Brain pericyte (primary cell): ENCODE results near the gene SLAMF9.
"Not testable (repeated sequence)": the region's sequence is repeated elsewhere in the genome, so short reads cannot be mapped to it uniquely, and the experiment has no call there.

Experiments used
- DNase-seq: peaks from one replicate; pipeline ENCODE4 v3.0.0-alpha.2; 2012; ENCODE audit warnings: low read depth, low spot score

The SLAMF9 gene

DNA sequence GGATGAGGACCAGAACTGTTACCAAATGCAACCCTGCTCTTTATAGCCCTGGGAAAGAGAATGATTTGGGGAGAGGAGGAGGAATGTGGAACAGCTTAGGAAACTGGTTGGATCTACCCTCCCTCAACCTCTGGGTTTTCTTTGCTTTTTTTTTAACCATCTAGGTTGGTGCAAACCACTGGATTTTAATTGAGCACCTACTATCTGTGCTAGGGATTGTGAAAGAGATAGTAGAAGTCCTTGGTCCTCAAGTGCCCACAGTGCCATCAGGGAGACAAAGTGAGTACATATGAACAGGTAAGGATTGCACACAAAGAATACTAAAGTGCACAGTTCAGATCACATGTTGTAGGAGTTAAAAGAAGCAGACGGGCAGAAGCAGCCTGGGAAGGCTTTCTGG, 33.4 kb downstream of the SLAMF9 start:
- DNase-seq: no peak

DNA sequence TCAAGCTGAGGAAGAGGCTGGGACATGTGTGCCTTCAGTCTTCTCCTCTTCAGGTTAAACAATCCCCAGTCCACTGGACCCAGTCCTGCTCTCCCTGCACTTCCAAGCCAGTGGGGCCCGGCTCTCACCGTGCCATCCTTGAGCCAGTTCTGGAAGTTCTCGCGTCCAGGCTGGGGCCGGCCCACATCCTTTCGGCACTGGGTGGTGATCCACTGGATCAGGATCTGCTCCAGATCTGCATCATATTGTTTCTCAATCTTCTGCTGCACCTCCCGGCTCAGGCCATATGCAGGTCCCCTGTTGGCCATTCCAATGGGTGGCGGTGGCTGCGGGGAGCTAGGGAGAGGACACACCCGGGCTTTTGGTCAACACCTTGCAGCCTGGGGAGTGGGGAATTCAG, 33.8 kb downstream of the SLAMF9 start:
- no peak for DNase-seq

DNA sequence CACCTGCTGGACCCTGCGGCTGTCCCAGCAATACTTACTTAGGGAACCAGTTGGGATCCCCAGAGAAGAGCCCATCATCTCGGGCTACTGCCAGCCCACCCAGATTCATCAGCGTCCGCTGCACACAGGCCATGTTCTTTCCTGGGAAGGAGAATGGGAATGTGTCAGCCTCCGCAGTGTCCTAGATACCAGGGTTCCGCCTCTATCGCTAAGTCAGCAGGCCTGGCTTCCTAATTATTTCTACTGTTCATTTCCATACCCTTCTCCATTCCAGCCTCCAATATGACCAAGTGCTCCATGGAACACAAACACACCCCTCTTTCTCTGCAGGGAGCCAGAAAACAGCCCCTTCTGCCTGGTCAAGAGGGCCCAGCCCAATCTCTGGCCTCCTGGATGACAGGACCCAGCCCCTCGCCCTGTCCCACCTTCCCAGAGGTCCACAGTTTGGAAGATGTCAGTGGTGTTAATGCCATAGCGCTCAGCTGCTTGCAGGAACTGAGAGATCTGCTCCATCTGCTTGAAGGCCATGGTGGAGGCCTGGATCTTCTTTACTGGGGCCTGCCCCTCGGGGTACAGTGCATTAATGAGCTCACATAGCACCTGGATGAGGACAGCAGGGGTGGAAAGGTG, 34.7 kb downstream of the SLAMF9 start:
- DNase-seq: no peak

DNA sequence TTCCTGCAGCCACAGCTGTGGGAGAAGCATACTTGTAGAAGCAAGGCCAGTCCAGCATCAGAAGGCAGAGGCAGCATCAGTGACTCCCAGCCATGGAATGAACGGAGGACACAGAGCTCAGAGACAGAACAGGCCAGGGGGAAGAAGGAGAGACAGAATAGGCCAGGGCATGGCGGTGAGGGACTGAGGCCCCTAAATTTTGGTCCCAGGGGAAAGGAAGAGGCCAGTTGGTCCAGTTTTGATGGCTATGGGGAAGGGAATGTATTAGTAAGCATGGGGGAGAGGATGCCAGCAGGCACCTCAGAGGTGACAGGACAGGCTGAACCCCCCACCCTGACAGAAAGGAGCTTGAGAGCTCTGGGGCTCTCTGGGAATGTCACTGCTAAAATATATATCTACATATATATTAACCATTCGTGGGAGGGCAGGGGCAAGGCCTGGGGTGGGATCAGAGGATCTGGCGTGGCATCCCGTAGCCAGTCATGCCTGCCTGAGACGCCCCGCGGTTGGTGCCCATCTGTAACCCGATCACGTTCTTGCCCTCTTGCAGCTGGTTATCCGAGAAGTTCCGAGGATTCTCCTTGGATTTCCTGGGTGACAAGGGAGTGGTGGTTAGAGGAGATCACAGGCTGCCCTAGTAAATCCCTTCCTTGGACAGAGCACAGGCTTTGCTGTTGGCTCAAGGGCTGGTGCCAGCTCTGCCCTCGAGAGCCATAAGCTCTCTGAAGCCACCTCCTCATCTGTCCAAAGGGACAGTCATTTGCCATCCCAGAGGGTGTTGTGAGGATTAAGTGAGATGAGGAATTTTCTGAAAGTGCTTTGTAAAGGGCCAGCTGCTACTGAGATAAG, 35.5 kb downstream of the SLAMF9 start:
- DNase-seq: no peak

DNA sequence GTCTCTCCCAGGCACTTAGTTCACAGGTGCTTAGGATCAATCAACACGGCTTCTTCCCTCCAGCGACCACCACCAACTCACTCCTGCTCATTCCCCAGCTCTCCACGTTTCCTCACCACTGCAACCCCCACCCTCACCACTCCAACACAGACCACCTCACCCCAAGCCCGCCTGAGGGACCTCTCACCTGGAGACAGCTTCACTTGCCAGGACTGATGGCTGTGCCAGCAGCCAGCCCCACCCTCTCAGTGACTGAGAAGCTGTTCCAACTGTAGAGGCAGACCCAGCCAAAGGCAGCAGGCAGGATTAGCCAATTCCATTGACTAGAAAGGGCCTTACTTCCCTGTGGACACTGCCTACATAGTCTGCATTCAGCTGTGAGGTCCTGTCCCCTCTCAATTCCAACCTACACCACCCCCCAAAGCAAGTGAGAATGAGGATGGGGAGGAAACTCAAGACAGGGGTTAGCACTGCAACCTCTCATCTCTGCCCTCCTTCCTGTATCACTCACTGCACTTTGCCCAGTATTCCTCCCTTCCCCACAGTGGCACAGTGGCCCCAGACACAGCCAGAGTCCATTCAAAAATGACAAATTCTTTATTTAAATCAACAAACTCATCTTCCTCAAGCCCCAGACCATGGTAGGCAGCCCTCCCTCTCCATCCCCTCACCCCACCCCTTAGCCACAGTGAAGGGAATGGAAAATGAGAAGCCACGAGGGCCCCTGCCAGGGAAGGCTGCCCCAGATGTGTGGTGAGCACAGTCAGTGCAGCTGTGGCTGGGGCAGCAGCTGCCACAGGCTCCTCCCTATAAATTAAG, 36.3 kb downstream of the SLAMF9 start:
- DNase-seq: no peak

DNA sequence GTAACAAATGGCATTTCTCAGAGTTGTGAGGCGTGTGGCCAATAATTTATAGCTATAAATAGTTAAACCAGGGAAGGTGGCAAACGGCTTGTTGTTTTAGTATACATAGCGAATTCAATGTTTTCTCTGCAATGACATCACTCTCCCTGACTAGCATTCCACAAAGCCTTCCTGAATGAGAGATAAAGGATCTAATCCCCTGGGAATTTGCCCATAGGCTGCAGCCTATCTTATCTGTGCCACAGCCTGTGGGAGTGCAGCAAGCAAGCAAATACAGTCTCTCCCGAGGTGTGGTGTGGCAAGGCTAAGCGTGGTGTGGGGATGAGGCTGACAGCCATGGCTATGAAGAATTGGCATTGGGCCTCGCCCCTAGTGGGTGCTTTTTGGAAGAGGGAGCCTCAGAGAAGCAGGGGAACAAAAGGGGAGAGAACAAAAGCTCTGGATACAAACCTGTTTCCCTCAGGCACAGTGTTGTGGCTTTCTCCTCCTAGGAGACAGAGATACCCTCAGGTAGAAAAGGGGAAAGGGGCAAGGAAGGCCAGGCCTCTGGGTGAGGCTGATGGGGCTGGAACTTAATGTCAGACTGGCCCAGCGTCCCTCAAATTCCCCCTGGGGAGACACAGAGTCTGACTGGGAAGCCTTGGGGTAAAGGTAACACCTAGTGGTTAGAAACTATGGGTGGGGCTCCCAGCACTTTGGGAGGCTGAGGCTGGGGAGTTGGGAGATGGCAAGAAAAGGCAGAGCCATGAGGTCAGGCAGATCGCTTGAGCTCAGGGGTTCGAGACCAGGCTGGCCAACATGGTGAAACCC, 37.6 kb downstream of the SLAMF9 start:
- no peak for DNase-seq

DNA sequence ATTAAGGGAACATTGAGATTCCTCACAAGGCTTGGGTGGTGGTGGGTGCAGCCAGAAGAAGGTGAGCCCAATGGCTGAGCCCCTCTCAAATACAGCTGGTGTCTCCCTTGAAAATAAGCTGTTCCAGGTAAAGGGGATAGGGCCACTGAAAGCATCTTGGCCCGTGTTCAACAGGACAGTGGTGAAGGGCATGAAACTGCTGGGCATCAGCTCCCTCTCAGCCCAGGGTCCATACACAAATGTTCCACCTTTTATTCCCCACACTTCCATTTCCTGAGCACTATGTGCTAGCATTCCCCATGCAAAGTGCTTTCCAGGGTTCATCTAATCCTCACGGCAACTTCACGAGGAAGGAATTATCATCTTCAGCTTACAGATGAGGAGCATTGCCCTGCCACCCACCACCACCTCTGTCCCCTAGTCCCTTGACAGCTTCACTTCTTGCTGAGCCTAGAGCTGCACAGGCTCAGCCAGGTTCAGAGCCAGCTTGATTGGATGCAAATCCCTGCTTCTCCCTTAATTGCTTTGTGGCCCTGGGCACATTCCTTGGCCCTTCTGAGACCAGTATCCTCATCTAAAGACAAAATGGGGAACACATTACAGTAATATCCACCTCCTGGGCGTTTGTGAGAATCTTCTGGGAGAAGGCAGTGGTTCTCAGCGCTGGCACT, 38.3 kb downstream of the SLAMF9 start:
- no peak for DNase-seq

DNA sequence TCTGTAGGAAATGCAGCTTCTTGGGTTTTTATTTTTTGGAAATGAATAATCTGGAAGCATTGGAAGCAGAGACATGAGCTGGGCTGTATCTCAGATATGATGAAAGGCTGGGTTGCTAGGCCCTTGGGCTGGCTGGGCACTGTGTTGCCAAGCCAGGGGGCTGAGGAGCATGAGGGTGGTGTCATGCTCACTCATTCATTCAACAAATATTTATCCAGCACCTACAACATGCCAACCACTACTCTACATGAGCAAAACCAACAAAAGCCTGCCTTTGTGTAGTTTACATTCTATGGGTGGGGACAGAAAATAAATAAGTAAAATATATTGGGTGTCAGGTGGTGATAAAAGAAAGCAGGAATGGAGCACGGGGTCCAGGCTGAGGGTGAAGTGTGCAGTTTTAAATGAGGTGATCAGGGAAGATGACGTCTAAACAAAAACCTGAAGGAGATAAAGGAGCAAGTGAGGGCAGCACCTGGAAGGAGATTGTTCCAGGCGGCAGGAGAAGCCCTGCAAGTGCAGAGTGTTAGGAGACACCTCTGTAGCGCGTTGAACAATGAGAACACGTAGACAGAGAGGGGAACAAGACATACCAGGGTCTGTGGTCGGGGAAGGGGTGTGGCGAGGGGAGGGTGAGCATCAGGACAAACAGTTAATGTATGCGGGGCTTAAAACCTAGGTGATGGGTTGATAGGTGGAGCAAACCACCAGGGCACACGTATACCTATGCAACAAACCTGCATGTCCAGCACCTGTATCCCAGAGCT, 39.6 kb downstream of the SLAMF9 start:
- no peak for DNase-seq

DNA sequence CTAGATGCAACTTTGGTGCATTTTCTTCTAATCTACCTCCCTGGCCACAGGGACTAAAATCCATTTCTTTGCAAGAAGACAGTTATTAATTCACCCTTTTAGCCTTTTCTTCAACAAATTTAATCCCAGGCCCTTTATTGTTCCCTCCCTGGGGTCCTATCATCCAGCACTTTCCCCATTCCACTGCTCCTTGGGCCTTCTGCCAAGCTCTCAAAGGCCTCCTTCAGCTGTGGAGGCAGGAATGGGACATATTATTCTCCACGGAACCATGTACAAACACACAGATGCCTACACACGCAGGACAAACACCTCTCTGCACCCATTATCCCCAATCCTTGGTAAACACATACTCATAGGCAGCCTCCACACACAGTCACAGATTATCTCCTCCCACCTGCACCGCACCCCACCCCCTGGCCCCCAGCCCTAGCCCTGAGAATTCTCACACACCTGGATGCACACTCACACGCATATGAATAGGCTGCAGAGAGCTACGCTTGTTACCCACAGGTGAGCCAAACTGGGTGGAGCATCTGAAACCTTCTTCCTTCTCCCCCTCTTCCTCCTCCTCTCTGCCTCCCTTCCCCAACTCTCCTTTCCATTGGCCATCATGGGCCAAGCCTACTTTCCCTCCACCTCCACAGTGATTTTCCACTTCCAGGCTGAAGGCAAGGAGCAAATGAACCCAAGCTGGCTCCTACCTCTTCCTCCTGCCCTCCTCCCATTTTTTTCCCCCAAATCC, 40.4 kb downstream of the SLAMF9 start:
- DNase-seq: no peak

DNA sequence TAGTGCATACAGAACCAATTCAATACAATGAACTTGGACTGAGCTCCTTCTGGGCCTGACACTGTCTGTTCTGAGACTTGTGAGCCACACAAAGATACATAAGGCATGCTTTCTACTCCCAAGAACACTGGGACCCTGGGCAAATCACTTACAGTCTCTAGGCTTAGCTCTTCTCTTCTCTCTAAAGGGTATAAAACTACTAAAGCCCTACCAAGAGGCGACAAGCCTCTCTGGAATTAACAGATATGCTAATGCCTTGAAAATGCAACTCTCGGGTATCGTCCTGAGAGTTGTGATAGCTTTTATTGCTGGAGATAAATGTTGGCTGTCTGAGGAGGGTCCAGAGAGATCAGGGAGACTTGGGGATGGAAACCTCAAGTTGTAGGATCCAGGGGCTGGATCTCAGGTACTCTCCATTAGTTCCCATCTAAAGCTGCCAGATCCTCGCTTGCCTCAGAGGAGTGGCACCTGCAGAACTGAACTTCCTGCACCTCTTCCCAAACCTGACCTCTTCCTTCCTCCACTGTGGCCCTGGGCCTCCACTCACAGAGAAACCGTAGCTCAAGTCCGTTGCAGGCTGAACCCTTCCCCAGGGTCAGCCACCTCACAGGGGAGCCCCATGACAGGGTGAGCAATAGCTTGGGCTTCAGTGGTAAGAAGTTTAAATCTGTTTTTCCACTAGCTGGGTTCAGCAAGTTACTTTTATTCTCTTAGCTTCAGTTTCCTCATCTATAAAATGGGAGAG, 42.5 kb downstream of the SLAMF9 start:
- DNase-seq: no peak

DNA sequence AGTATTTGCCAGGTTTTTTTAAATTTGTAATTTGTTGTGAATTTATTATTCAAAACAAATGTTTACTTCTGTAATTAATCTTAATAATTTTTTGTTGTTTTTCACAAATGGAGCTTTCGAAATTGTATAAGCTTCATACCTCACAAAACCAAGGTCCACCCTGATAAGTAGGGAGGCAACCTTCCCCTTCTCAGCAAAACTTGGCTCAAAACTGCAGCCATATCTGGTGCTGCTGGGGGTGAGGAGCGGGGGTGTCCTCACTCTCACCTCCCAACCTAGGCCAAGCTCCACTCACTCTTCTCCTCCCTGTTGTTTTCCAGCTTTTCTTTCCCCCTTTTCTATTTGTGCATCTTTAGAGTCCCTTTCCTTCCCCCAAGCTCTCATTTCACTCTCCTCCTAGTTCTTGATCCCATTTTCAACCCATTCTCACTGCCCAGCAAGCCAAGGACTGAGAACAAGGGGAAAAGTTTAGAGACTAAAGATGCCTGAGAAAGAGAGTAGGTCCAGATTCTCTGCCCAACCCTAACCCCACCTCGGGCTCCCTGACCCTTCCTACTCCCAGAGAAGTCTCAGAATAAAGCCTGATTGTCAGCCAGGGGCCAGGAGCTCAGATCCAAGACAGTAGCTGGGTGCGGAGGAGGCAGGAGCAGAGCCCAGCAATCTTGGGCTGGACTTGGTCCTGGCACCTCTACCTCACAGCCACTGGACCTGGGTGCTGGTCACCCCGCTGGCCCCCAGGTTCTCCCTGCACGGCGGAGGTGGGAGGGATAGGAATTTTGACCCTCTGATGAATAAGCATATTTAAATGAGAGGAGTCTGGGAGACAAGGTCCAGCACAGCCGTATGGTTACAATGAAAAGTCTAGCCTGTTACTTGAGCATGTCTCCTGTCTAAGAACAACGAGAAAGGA, 45.8 kb downstream of the SLAMF9 start:
- DNase-seq: no peak

DNA sequence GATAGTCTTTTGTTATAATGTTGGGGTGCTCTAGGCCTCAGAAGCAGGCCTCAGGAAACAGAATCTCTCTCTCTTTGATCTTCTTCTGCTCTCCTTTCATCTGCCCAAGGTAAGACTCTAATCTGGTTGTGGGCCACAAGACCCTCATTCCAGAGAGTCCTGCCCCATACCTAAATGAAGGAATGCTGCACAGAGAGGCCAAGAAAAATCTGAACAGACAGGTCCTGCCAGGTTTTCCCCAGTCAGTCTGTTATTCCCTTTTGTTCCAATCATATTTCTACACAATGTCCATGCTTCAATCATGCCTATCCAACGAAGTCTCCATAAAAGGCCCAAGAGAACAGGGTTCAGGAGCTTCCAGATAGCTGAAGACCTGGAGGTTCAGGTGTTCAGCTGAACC, 47.1 kb downstream of the SLAMF9 start:
- no peak for DNase-seq

DNA sequence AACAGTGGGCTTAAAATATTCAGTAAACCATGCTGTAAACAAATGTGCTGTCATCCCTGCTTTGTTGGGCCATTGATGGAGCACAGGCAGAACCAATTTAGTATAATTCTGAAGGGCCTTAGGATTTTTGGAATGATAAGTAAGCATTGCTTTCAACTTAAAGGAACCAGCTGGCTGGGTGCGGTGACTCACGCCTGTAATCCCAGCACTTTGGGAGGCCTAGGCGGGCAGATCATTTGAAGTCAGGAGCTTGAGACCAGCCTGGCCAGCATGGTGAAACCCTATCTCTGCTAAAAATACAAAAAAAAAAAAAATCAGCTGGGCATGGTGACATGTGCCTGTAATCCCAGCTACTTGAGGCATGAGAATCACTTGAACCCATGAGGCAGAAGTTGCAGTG, 50.0 kb downstream of the SLAMF9 start:
- DNase-seq: not testable (repeated sequence)

DNA sequence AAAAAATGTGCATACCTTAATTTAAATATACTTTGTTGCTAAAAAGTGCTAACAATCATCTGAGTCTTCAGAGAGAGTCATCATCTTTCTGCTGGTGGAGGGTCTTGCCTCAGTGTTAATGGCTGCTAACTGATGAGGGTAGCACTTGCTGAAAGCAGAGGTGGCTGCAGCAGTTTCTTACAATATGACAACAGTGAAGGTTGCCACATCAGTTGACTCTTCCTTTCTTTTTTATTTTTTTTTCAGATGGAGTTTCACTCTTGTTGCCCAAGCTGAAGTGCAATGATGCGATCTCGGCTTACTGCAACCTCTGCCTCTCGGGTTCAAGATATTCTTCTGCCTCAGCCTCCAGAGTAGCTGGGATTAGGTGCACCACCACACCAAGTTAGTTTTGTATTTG, 51.5 kb downstream of the SLAMF9 start:
- DNase-seq: no peak
